Osteocyte (in vitro differentiated cells): ENCODE data around the gene GRM4. TPM values are rescaled to one million over a fixed set of nuclear protein-coding genes. Genes with fewer than 3 reads are reported as not detected.

ENCODE experiments used
- DNase-seq: peaks from one replicate; pipeline ENCODE4 v3.0.0; 2021; ENCODE audit warnings: mixed read lengths; ENCODE audit not compliant: unreplicated experiment; ENCODE audit errors: extremely low spot score
- H3K27ac Mint-ChIP-seq: one replicate; pipeline ENCODE4 v1.8.0; 2021; ENCODE audit warnings: mild to moderate bottlenecking, mixed read lengths; ENCODE audit not compliant: unreplicated experiment
- H3K27me3 Mint-ChIP-seq: one replicate; pipeline ENCODE4 v1.8.0; 2021; ENCODE audit warnings: mixed read lengths; ENCODE audit not compliant: unreplicated experiment
- H3K36me3 Mint-ChIP-seq: one replicate; pipeline ENCODE4 v1.8.0; 2021; ENCODE audit warnings: mixed read lengths; ENCODE audit not compliant: unreplicated experiment
- H3K4me1 Mint-ChIP-seq: one replicate; pipeline ENCODE4 v1.8.0; 2021; ENCODE audit warnings: mixed read lengths; ENCODE audit not compliant: unreplicated experiment
- H3K4me3 Mint-ChIP-seq: one replicate; pipeline ENCODE4 v1.8.0; 2021; ENCODE audit warnings: mild to moderate bottlenecking, moderate library complexity, mixed read lengths; ENCODE audit not compliant: unreplicated experiment
- H3K9me3 Mint-ChIP-seq: one replicate; pipeline ENCODE4 v1.8.0; 2021; ENCODE audit warnings: mixed read lengths; ENCODE audit not compliant: unreplicated experiment
- CTCF ChIP-seq: fragments of 200-600 bp; sonication (generic); IDR thresholded peaks from 2 replicates; pipeline ENCODE4 v1.5.0; 2021; ENCODE audit warnings: antibody characterized with exemption, mild to moderate bottlenecking, moderate library complexity
- microRNA-seq: library from miRNA; unstranded; fragments of <30 nt; microRNA quantifications from one replicate; pipeline ENCODE4 v1.1.0, GENCODE V29; 2020; ENCODE audit not compliant: unreplicated experiment
- total RNA-seq: library from RNA; stranded (reverse); gene quantifications from 2 replicates; pipeline ENCODE4 v1.2.1, GENCODE V29; 2021

The GRM4 gene
- total RNA-seq, 1 donor from 2014 or later: 0.40 TPM

GRCh38 chr6:33974030-33974429 lies 171.9 kb downstream of the GRM4 start:
- peaks cover 2% of the 10 kb centered on the region for H3K36me3 Mint-ChIP-seq
- H3K4me3 Mint-ChIP-seq: no peak overlapping the region
- peaks cover 60% of the 10 kb centered on the region for H3K27me3 Mint-ChIP-seq
- no peak for DNase-seq
- peaks cover 8% of the 10 kb centered on the region for H3K9me3 Mint-ChIP-seq
- H3K27ac Mint-ChIP-seq: no peak overlapping the region
- no peak for TF ChIP-seq CTCF
- no peaks in the 10 kb centered on the region for H3K4me1 Mint-ChIP-seq

- no peak overlapping the region for H3K27ac Mint-ChIP-seq
- H3K4me3 Mint-ChIP-seq: no peak overlapping the region
- H3K36me3 Mint-ChIP-seq: peaks cover 2% of the 10 kb centered on the region
- no peak for TF ChIP-seq CTCF
- peaks cover 66% of the 10 kb centered on the region for H3K27me3 Mint-ChIP-seq
- H3K9me3 Mint-ChIP-seq: peaks cover 8% of the 10 kb centered on the region
- H3K4me1 Mint-ChIP-seq: peaks cover 3% of the 10 kb centered on the region
- no peak for DNase-seq
Observed at GRCh38 chr6:33971580-33971979, 174.3 kb downstream of the GRM4 start.

Small RNA genes lying within 50 kb of the gene (microRNA-seq; reads per million reads assigned to microRNA genes)
- not detected for gene MIR1275

Other genes with a start within 250 kb of the GRM4 start
- gene HMGA1, start 90.8 kb upstream of the GRM4 start, total RNA-seq: 89.0 and 89.7 TPM in 2 replicates
- 23.2 and 23.4 TPM in 2 replicates for gene SMIM29, start 102.9 kb upstream of the GRM4 start, total RNA-seq
- gene NUDT3, start 246.6 kb upstream of the GRM4 start, total RNA-seq: 32.0 and 33.1 TPM in 2 replicates